Activated T-cell treated with anti-CD3 and anti-CD28 coated beads, Interleukin-2, amount 50 U/mL, for 24 hours (primary cell): Measurements from ENCODE around the gene LIMS4.
"Not testable (repeated sequence)": the region's sequence is repeated elsewhere in the genome, so short reads cannot be mapped to it uniquely, and the experiment has no call there.

Experiments used
- DNase-seq: peaks from one replicate; pipeline ENCODE4 v3.0.0-alpha.2; 2020
- H3K27ac Mint-ChIP-seq: 2 replicates; pipeline ENCODE4 v1.8.0; 2020; ENCODE audit warnings: mild to moderate bottlenecking, mixed read lengths
- H3K27me3 Mint-ChIP-seq: 2 replicates; pipeline ENCODE4 v1.8.0; 2020; ENCODE audit warnings: mixed read lengths
- H3K36me3 Mint-ChIP-seq: 2 replicates; pipeline ENCODE4 v1.8.0; 2020; ENCODE audit warnings: low read depth, mixed read lengths
- H3K4me1 Mint-ChIP-seq: 2 replicates; pipeline ENCODE4 v1.8.0; 2020; ENCODE audit warnings: low read depth, mixed read lengths
- H3K4me3 Mint-ChIP-seq: 2 replicates; pipeline ENCODE4 v1.8.0; 2020; ENCODE audit warnings: mild to moderate bottlenecking, moderate library complexity, mixed read lengths
- H3K9me3 Mint-ChIP-seq: 2 replicates; pipeline ENCODE4 v1.8.0; 2020; ENCODE audit warnings: mixed read lengths

LIMS4 gene

DNA sequence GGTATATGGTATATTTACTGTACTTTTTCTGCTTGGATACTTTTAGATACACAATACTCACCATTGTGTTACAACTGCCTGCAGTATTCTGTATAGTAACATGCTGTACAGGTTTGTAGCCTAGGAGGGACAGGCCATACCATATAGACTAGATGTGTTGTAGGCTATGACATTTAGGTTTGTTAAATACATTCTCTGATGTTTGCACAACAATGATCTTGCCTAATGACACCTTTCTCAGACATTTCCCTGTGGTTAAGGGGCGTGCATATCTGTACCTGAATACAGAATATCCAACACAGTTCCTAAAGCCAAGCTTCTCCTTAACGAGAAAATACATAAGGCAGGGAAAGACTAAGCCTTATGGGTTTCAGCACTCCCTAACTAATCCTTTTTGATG is 10.2 kb downstream of the LIMS4 start:
- not testable (repeated sequence) for H3K36me3 Mint-ChIP-seq, H3K27me3 Mint-ChIP-seq, H3K4me1 Mint-ChIP-seq, H3K27ac Mint-ChIP-seq, H3K4me3 Mint-ChIP-seq, DNase-seq, H3K9me3 Mint-ChIP-seq

DNA sequence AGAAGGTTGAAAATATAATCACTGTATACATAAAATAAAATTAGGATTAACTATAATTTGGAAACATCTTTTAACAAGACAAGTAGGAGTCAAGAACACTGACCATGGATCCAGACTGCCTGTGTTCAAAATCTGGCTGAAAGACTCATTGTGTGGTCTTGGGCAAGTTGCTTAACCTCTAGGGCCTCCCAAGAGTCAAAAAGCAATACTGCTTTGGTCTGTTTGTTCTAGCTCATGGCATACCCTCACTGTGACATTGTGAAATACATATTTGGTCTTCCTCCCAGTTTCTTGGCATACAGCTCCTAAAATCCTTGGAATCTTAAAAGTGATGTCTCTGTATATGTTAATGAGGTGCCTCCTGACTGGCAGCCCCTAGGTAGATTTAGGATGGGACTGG is 12.3 kb downstream of the LIMS4 start:
- not testable (repeated sequence) for H3K27me3 Mint-ChIP-seq, DNase-seq, H3K9me3 Mint-ChIP-seq, H3K36me3 Mint-ChIP-seq, H3K4me1 Mint-ChIP-seq, H3K27ac Mint-ChIP-seq, H3K4me3 Mint-ChIP-seq

DNA sequence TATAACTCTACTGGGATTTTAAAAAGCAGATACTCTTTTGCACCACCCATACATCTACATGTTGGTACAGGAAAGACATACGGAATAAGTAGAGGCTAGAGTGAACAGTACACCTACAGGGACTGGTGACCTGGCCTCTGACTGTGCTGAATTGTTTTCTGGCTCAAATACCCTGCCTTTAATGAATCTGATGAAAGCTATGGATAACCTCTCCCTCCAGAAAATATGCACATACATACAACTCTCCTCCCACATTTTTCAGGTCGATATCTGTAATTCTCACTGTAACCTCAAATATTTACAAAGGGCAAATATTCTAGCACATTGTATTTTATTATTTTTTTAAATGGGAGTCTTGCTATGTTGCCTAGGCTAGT is 15.4 kb downstream of the LIMS4 start:
- H3K27ac Mint-ChIP-seq, H3K4me1 Mint-ChIP-seq, DNase-seq, H3K4me3 Mint-ChIP-seq, H3K36me3 Mint-ChIP-seq, H3K9me3 Mint-ChIP-seq, H3K27me3 Mint-ChIP-seq: not testable (repeated sequence)

DNA sequence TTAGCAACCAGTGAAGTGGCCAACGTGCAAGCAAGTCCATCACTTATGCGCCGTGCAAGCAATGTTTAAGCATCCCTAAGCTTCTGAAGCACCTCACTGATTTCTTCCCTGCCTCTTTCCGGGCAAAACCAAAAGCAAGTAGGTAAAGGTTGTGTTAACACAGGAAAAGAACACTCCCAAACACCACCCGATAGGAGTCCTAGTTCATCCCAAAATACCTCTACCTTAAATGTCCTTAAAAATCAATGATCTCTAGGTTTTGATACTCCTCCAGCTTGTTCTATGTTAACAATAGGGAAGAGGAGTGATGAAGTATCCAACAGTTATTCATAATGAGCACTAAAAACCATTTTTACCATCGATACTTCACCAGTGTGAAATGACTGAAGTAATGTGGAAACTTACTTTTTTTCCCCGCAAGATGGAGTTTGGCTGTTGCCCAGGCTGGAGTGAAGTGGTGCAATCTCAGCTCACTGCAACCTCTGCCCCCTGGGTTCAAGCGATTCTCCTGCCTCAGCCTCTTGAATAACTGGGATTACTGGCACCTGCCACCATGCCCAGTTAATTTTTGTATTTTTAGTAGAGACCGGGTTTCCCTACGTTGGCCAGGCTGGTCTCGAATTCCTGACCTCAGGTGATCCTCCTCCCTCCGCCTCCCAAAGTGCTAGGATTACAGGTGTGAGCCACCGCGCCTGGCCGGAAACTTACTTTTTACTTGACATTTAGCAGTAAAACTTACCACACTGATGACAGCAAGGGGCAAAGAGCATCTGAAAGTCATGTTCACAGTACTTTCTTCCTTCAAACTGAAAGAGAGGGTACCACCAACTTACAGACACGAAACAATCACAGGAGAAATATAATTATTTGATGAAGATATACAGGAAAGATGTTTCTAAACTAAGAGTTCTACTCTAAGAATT is 16.1 kb downstream of the LIMS4 start:
- not testable (repeated sequence) for H3K36me3 Mint-ChIP-seq, DNase-seq, H3K9me3 Mint-ChIP-seq, H3K4me1 Mint-ChIP-seq, H3K27ac Mint-ChIP-seq, H3K27me3 Mint-ChIP-seq, H3K4me3 Mint-ChIP-seq

DNA sequence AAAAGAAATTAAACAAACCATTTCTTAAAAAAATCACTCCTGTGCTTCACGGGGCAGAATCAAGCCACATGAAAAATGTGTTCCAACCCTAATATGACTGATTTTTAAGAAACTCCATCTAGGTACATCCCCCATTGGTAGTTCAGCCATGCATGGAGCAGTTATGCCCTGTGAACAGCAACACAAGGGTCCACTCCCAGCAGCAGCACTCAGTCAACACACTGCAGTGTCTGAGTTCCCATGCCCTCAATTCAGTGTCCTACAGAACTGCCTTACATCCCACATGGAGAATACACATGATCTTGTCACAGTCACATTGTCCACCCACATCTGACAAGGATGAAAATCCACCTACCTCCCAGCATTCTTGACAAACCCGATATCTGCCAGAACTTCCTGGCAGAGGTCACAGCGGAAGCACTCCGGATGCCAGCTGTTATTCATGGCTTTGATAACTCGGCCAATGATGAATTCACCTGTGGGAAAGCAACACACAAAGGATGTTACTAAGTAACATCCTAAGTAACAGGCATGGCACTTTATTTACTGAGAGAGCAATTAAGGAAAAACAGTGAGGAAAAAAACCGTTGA is 17.4 kb downstream of the LIMS4 start:
- H3K9me3 Mint-ChIP-seq, H3K27ac Mint-ChIP-seq, H3K4me3 Mint-ChIP-seq, DNase-seq, H3K27me3 Mint-ChIP-seq, H3K36me3 Mint-ChIP-seq, H3K4me1 Mint-ChIP-seq: not testable (repeated sequence)

DNA sequence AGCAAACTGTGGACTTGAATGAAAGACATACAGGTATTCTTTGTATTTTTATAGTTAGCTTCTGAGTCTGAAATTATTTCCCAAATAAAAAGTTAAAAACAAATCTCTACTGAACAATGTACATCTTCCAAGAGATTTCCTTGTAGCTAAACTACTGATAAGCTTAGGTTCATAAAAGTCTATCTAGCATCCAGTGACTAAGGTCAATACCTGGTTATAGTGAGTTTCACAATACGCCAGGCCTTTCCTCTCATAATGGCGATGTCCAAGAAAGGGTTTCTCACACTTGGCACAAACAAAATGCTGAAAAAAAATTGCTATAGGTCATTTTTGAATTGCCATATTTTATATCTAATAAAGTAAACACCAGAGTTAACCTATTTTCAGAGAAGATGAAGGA is 21.7 kb downstream of the LIMS4 start:
- H3K4me1 Mint-ChIP-seq, H3K36me3 Mint-ChIP-seq: not testable (repeated sequence)

DNA sequence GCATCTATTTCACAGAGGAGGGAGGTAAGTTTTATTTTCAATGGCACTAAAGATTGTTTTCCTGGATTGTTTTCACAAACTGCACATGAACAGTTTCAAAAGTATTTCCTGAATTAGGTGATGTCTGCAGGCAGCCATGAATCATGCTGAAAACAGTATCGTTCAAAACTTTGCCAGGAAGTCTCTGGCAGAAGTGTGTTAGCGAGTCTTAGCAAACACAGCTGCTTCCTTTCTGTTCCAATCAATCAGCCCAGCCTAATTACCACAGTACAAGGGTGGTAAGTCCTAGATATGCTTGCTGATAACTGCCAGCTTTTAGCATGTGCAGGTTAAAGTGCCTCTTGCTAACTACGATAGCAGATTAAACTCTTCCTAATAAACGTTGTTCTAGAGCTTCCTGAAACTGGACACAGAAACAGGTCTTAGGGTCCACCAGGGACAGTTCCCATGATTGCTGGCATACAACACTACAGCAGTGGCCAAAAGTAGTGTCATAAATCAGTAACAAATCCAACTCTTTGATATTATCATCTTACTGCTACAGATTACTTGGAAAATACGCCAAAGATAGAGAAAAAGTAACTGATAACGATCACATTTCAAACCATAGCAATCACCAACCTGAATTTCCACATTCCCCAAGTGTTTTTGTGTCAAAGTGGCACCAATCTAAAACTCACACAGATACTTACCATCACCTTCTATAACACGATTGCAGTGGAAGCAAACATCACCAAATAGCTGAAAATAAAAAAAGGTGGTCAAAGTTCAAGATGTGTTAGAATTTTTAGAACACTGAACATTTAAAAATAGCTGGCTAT is 23.3 kb downstream of the LIMS4 start:
- H3K27me3 Mint-ChIP-seq, H3K9me3 Mint-ChIP-seq, H3K36me3 Mint-ChIP-seq, DNase-seq, H3K4me1 Mint-ChIP-seq, H3K27ac Mint-ChIP-seq, H3K4me3 Mint-ChIP-seq: not testable (repeated sequence)

More for the DNA sequence above, 21.7 kb downstream of the LIMS4 start:
- not testable (repeated sequence) for H3K4me3 Mint-ChIP-seq, H3K27ac Mint-ChIP-seq, H3K9me3 Mint-ChIP-seq, H3K27me3 Mint-ChIP-seq, DNase-seq

DNA sequence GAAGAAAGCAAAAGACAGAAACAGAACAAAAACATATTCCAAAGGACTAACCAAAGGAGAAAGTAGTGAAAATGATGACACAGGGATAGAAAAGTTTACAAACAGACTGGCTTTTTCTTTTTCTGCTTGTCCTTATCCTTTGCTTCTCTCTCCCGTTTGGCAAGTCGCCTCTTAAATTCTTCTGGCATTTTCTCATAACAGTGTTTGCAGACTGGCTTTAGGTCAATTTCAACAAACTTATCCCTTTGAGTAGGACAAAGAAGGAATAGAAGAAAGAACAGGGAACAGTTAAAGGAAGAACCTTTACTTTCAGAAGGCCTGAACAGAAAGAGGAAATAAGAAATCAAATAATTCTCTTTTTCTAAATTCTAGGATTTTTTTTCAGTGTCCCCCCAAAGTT is 26.0 kb downstream of the LIMS4 start:
- not testable (repeated sequence) for H3K4me3 Mint-ChIP-seq, H3K36me3 Mint-ChIP-seq, H3K9me3 Mint-ChIP-seq, DNase-seq, H3K27me3 Mint-ChIP-seq, H3K27ac Mint-ChIP-seq, H3K4me1 Mint-ChIP-seq

DNA sequence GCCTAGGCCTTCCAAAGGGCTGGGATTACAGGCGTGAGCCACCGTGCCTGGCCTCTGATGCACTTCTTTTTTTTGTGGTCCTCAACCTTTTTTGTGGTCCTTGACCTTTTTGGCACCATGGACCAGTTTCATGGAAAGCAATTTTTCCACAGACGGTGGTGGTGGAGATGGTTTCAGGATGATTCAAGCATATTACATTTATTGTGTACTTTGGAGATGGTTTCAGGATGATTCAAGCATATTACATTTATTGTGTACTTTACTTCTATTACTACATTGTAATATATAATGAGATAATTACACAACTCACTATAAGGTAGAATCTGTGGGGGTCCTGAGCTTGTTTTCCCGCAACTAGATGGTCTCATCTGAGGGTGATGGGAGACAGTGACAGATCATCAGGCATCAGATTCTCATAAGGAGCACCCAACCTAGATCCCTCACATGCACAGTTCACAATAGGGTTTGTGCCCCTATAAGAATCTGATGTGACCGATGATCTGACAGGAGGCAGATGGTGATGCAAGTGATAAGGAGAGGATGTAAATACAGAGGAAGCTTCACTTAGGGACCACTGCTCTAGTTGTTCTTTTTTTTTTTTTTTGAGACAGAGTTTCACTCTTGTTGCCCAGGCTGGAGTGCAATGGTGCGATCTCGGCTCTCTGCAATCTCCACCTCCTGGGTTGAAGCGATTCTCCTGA is 29.2 kb downstream of the LIMS4 start:
- not testable (repeated sequence) for H3K36me3 Mint-ChIP-seq, H3K27me3 Mint-ChIP-seq, H3K4me1 Mint-ChIP-seq, H3K27ac Mint-ChIP-seq, DNase-seq, H3K4me3 Mint-ChIP-seq, H3K9me3 Mint-ChIP-seq

DNA sequence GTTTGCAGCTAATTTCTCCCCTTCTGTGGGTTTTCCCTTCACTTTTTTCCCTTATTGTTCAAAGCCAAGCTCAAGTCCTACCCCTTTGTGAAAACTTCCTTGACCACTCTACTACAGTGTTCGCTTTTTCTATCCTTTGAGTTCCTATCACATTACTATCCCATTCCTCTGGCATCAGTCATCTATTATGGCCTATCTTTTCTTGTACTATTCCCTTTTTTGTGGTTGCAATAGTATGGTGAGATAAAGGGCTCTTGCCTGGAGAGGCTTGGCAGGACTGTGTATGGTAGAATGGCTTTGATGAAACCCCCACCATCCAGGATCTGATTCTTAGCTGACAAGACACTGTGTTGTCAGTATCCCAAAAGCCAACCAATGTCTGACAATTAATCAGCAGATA is 30.7 kb downstream of the LIMS4 start:
- H3K27me3 Mint-ChIP-seq, H3K27ac Mint-ChIP-seq, H3K4me3 Mint-ChIP-seq, H3K4me1 Mint-ChIP-seq, H3K36me3 Mint-ChIP-seq, H3K9me3 Mint-ChIP-seq, DNase-seq: not testable (repeated sequence)

DNA sequence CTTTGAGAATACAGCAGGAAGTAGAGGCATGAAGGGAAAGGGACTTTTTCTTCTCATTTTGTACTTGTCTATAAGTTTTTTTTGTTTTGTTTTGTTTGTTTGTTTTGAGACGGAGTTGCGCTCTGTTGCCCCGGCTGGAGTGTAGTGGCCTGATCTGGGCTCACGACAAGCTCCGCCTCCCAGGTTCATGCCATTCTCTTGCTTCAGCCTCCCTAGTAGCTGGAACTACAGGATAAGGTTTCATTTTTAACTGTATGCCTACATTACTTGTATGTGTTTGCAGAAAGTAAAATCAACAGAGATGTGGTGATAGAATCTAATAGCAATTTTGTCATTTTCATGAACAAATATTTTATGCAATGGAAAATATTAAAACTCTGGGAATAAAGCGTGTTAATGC is 38.1 kb downstream of the LIMS4 start:
- not testable (repeated sequence) for H3K36me3 Mint-ChIP-seq, H3K27me3 Mint-ChIP-seq, H3K4me3 Mint-ChIP-seq, H3K27ac Mint-ChIP-seq, DNase-seq, H3K9me3 Mint-ChIP-seq, H3K4me1 Mint-ChIP-seq

DNA sequence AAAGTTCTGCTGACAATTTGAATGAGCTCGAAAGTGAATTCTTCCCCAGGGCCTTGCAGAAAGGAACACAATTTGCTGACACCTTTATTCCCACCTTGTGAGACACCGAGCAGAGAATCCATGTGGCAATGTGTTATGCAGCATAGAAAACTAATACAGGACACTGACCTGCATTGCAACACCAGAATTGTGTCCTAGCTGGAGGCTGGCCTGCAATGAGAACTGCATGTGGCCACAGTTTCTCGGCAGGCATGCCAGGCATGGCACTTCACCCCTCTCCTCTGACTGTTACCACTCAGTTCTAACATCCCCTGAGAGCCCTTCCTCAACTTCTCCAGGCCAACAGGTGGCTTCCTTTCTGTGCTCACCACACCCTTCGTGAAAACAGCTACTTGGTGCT is 46.9 kb downstream of the LIMS4 start:
- H3K27me3 Mint-ChIP-seq, H3K4me3 Mint-ChIP-seq, H3K36me3 Mint-ChIP-seq, H3K4me1 Mint-ChIP-seq, H3K9me3 Mint-ChIP-seq, DNase-seq, H3K27ac Mint-ChIP-seq: not testable (repeated sequence)

DNA sequence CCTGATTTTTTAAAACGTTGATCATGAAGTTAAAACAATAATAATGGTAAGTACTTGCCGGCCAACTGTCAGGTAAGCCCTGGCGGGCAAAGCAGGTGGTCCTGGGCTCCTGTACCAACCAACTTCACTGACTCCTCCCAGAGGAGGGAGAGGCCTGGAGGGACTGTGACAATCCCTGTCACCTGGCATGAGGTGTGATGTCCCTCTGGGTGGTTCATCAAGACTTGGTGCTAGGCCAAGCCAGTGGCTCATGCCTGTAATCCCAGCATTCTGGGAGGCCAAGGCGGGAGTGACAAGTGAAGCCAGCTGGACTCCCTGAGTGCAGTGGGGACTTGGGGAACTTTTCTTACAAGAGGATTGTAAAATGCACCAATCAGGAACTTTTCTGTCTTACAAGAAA is 48.2 kb downstream of the LIMS4 start:
- not testable (repeated sequence) for H3K4me3 Mint-ChIP-seq, H3K9me3 Mint-ChIP-seq, DNase-seq, H3K27me3 Mint-ChIP-seq, H3K36me3 Mint-ChIP-seq, H3K27ac Mint-ChIP-seq, H3K4me1 Mint-ChIP-seq

DNA sequence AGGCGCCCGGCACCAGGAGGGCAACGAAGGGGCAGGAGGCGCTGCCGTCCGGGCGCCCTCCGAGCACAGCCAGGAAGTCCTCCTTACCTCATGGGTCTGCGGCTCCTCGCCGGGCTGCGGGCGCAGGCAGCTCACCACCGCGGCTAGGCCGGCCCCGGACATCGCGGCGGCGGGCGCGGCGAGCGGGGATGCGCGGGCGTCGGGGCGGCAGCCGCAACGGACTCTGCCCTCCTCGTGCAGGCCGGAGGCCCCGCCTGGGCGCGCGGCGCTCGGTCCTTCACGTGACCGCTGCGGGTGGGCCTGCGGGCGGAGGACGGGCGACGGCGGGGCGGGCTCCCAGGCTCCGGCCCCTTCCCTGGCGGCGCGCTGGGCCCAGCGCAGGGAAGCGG is 49.0 kb downstream of the LIMS4 start:
- not testable (repeated sequence) for H3K9me3 Mint-ChIP-seq, H3K4me3 Mint-ChIP-seq, H3K27ac Mint-ChIP-seq, H3K27me3 Mint-ChIP-seq, DNase-seq, H3K4me1 Mint-ChIP-seq, H3K36me3 Mint-ChIP-seq
